Smooth muscle cell (in vitro differentiated cells): ENCODE measurements around the gene NDUFA12. TPM values are rescaled to one million over a fixed set of nuclear protein-coding genes. Genes with fewer than 3 reads are reported as not detected.

Source experiments
- DNase-seq: peaks from one replicate; lab custom pipeline; 2025; ENCODE audit not compliant: unreplicated experiment; lab: John Stamatoyannopoulos, UW
- H2AFZ ChIP-seq: fragments of 200-600 bp; sonication (generic); 2 replicates; pipeline ENCODE4 v1.6.0; 2016; ENCODE audit warnings: antibody characterized with exemption, low read depth, mild to moderate bottlenecking
- H3F3A ChIP-seq: fragments of 200-600 bp; sonication (generic); 2 replicates; pipeline ENCODE4 v1.6.0; 2017; ENCODE audit warnings: antibody characterized with exemption, low read depth
- H3K27ac ChIP-seq: fragments of 200-600 bp; sonication (generic); 2 replicates; pipeline ENCODE4 v1.5.1; 2016; ENCODE audit warnings: low read depth, mild to moderate bottlenecking
- H3K27me3 ChIP-seq: fragments of 200-600 bp; sonication (generic); 2 replicates; pipeline ENCODE4 v1.6.1; 2016; ENCODE audit warnings: low read depth, mild to moderate bottlenecking
- H3K36me3 ChIP-seq: fragments of 200-600 bp; sonication (generic); 2 replicates; pipeline ENCODE4 v1.5.1; 2016; ENCODE audit warnings: low read depth
- H3K4me1 ChIP-seq: fragments of 200-600 bp; sonication (generic); 2 replicates; pipeline ENCODE4 v1.5.1; 2016; ENCODE audit warnings: low read depth
- H3K4me2 ChIP-seq: fragments of 200-600 bp; sonication (generic); 2 replicates; pipeline ENCODE4 v1.6.0; 2016; ENCODE audit warnings: mild to moderate bottlenecking
- H3K4me3 ChIP-seq: fragments of 200-600 bp; sonication (generic); 2 replicates; pipeline ENCODE4 v1.5.1; 2016; ENCODE audit warnings: mild to moderate bottlenecking
- H3K79me2 ChIP-seq: fragments of 200-600 bp; sonication (generic); 2 replicates; pipeline ENCODE4 v1.6.0; 2016; ENCODE audit warnings: low read depth, mild to moderate bottlenecking
- H3K9ac ChIP-seq: fragments of 200-600 bp; sonication (generic); 2 replicates; pipeline ENCODE4 v1.6.0; 2016; ENCODE audit warnings: low read depth
- H3K9me3 ChIP-seq: fragments of 200-600 bp; sonication (generic); replicated peaks from 2 replicates; pipeline ENCODE4 v1.5.1; 2016; ENCODE audit warnings: low read depth
- H4K20me1 ChIP-seq: fragments of 200-600 bp; sonication (generic); 2 replicates; pipeline ENCODE4 v1.6.0; 2016; ENCODE audit warnings: low read depth
- CTCF ChIP-seq: fragments of 200-600 bp; sonication (generic); IDR thresholded peaks from 2 replicates; pipeline ENCODE4 v1.5.1; 2017; ENCODE audit warnings: borderline replicate concordance, mild to moderate bottlenecking, antibody characterized with exemption; ENCODE audit not compliant: insufficient read depth, poor library complexity, severe bottlenecking
- WGBS: methylation state at CpG from one replicate; pipeline ENCODE4 v1.1.7; 2016; ENCODE audit warnings: low lambda C conversion rate; 5-methylcytosine and 5-hydroxymethylcytosine counted together
- polyA plus RNA-seq: library from polyadenylated mRNA; unstranded; fragments of >200 nt; fragmentation: Nextera tagmentation; extraction: Ambion mirVana; gene quantifications from 2 replicates; pipeline ENCODE4 v1.2.1, GENCODE V29; 2016
- total RNA-seq: library from RNA; depleted of rRNA; stranded (reverse); fragments of >200 nt; gene quantifications from 2 replicates; pipeline ENCODE4 v1.2.3, GENCODE V29; 2014

NDUFA12 gene
- total and polyA plus RNA-seq, 2 experiments from 2014 or later: 236 to 300 TPM

DNA sequence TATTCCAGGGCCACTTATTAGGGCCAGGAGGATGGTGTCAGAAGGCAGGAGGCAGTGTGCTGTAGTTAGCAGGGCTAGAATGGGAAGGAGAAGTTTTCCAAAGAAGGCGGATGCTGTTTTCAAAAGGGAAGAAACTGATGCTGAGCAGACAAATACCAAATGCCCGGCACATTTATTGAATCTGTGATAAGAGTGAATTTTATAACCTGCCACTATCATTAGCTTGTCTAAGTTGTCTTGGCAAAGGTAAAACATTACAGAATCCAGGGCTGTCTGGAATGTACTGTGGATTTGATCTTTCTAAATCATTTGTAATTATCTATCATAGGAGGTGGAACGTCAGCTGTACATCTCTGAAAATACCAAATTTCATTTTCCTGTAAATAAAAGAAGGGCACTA lies 40.8 kb downstream of the NDUFA12 start:
- 58% methylated on average over 3 of the region's 3 CpGs for WGBS
- TF ChIP-seq CTCF: no peak
- Histone ChIP-seq H3K27me3 (no peaks in the 10 kb centered on the region), H3K9ac (no peak overlapping the region), H3K4me3 (no peak overlapping the region), H2AFZ (no peak overlapping the region), H4K20me1 (no peaks in the 10 kb centered on the region), H3K36me3 (no peaks in the 10 kb centered on the region), H3K9me3 (no peaks in the 10 kb centered on the region), H3K27ac (no peak overlapping the region), H3K4me2 (no peak overlapping the region), H3K79me2 (no peaks in the 10 kb centered on the region), H3F3A (no peaks in the 10 kb centered on the region), H3K4me1 (no peaks in the 10 kb centered on the region)
- DNase-seq: no peak

DNA sequence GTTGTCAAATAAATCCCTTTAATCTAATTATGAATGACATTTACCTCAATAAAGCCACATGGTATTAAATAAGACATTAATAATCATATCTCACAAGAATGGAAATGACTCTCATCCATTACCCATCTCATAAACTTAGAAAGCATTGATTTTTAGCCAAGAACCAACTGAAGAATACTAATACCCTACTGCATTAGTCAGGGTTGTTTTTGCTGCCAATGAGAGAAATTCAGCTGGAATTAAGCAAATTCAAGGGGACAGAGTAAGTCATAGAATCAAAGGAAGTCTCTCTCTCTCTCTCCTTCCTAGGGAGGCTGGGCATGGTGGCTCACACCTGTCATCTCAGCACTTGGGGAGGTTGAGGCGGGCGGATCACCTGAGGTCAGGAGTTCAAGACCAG lies 41.6 kb downstream of the NDUFA12 start:
- no peak for TF ChIP-seq CTCF
- H3F3A ChIP-seq: no peaks in the 10 kb centered on the region
- H3K79me2 ChIP-seq: no peaks in the 10 kb centered on the region
- H4K20me1 ChIP-seq: no peaks in the 10 kb centered on the region
- H3K4me3 ChIP-seq: no peak overlapping the region
- H3K9me3 ChIP-seq: no peaks in the 10 kb centered on the region
- no peak overlapping the region for H3K9ac ChIP-seq
- H2AFZ ChIP-seq: no peak overlapping the region
- WGBS: 100% methylated on average over 2 of the region's 2 CpGs
- H3K36me3 ChIP-seq: no peaks in the 10 kb centered on the region
- no peaks in the 10 kb centered on the region for H3K27me3 ChIP-seq
- H3K4me1 ChIP-seq: no peaks in the 10 kb centered on the region
- no peak overlapping the region for H3K4me2 ChIP-seq
- H3K27ac ChIP-seq: no peak overlapping the region
- no peak for DNase-seq

DNA sequence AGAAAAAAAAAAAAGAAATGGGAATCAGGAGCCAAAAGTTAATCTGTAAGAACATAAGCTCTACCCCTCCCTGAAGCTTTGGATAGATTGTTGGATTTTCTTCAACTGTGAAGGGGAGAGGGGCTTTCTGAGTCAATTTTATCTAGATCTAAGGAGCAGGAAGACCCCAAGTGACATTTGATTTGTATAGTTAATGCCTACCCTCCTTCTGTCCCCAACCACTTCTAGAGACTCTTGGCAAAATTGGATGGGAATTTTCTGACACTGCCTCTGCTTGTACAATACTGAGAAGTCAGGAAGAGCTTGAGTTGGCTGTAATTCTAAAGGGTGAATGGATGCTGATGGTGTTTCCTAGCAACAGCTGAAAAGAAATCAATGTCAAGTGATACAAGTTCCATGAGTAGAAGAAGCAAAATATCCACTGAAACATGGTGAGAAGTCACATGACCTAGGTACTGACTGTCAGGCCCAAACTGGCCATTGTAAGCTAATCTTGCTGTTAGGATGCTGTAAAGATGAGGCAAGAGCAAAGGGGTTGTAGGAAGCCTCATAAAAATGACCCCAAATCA lies 42.2 kb downstream of the NDUFA12 start:
- no peak overlapping the region for H3K27ac ChIP-seq
- no peaks in the 10 kb centered on the region for H3K4me1 ChIP-seq
- no peaks in the 10 kb centered on the region for H3K27me3 ChIP-seq
- H4K20me1 ChIP-seq: no peaks in the 10 kb centered on the region
- no peak overlapping the region for H2AFZ ChIP-seq
- H3K36me3 ChIP-seq: no peaks in the 10 kb centered on the region
- H3K4me3 ChIP-seq: no peak overlapping the region
- H3K4me2 ChIP-seq: no peak overlapping the region
- H3F3A ChIP-seq: no peaks in the 10 kb centered on the region
- H3K9ac ChIP-seq: no peak overlapping the region
- no peak for DNase-seq
- H3K9me3 ChIP-seq: no peaks in the 10 kb centered on the region
- TF ChIP-seq CTCF: no peak
- no peaks in the 10 kb centered on the region for H3K79me2 ChIP-seq

DNA sequence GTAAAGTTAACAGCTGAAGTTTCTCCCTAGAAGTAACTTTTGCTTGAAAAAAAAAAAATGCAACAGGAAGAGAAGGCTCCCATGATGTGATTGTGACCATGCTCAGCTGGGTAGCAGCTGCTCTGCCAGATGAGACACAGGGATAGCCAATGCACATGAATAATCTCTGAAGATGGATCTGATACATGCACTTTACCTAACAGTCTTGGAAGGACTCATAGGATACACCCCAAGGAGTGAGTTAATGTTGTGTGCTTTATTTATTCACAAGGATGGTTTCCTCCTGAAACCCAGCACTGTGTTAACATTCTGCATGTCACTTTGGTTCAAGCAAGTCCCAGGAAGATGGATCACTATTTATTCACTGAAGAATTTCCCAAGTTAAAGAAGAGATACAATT lies 46.5 kb downstream of the NDUFA12 start:
- no peak overlapping the region for H3K4me3 ChIP-seq
- H3K27ac ChIP-seq: no peak overlapping the region
- no peak overlapping the region for H3K9ac ChIP-seq
- no peak for DNase-seq
- no peaks in the 10 kb centered on the region for H4K20me1 ChIP-seq
- H3K9me3 ChIP-seq: no peaks in the 10 kb centered on the region
- H3K79me2 ChIP-seq: no peaks in the 10 kb centered on the region
- H3K36me3 ChIP-seq: no peaks in the 10 kb centered on the region
- TF ChIP-seq CTCF: no peak
- H3F3A ChIP-seq: no peaks in the 10 kb centered on the region
- H3K4me1 ChIP-seq: peaks cover 5% of the 10 kb centered on the region
- H2AFZ ChIP-seq: no peak overlapping the region
- H3K27me3 ChIP-seq: no peaks in the 10 kb centered on the region
- no peak overlapping the region for H3K4me2 ChIP-seq
